GM21723 (cell line): ENCODE data around the gene TRAPPC12.

Source experiments
- ATAC-seq: cut with Tn5 transposase; IDR thresholded peaks from one replicate; pipeline ENCODE4 v1.9.1; 2021; ENCODE audit warnings: mild to moderate bottlenecking, moderate library complexity; ENCODE audit not compliant: unreplicated experiment

The TRAPPC12 gene

GRCh38 chr2:3465844-3466481 is 86.5 kb downstream of the TRAPPC12 start:
- ATAC-seq, result no peak

- ATAC-seq, result no peak
These were observed 87.0 kb downstream of the TRAPPC12 start for GRCh38 chr2:3466482-3466863.

GRCh38 chr2:3466966-3467365 is 87.5 kb downstream of the TRAPPC12 start:
- ATAC-seq, result no peak

- no peak for ATAC-seq
These were observed 88.2 kb downstream of the TRAPPC12 start for GRCh38 chr2:3467654-3468053.

GRCh38 chr2:3468296-3468988 is 88.9 kb downstream of the TRAPPC12 start:
- no peak for ATAC-seq

GRCh38 chr2:3469486-3469885 is 90.0 kb downstream of the TRAPPC12 start:
- no peak for ATAC-seq

- no peak for ATAC-seq
These were observed 90.7 kb downstream of the TRAPPC12 start for GRCh38 chr2:3470166-3470651.

- ATAC-seq, result no peak
These were observed 91.6 kb downstream of the TRAPPC12 start for GRCh38 chr2:3470856-3471737.

GRCh38 chr2:3472296-3472695 is 92.8 kb downstream of the TRAPPC12 start:
- no peak for ATAC-seq

GRCh38 chr2:3472966-3473365 is 93.5 kb downstream of the TRAPPC12 start:
- ATAC-seq, result no peak

- no peak for ATAC-seq
These were observed 96.3 kb downstream of the TRAPPC12 start for GRCh38 chr2:3475771-3476170.

- no peak for ATAC-seq
These were observed 97.0 kb downstream of the TRAPPC12 start for GRCh38 chr2:3476321-3476984.

GRCh38 chr2:3476985-3477327 is 97.5 kb downstream of the TRAPPC12 start:
- ATAC-seq, result no peak

GRCh38 chr2:3478846-3479385 is 99.4 kb downstream of the TRAPPC12 start:
- ATAC-seq, result no peak

- ATAC-seq, result no peak
These were observed 100.2 kb downstream of the TRAPPC12 start for GRCh38 chr2:3479430-3480320.

GRCh38 chr2:3480352-3481010 is 101.0 kb downstream of the TRAPPC12 start:
- peak; percentile 49 for ATAC-seq

GRCh38 chr2:3481011-3481400 is 101.5 kb downstream of the TRAPPC12 start:
- no peak for ATAC-seq

GRCh38 chr2:3481736-3482362 is 102.4 kb downstream of the TRAPPC12 start:
- no peak for ATAC-seq

GRCh38 chr2:3482363-3482821 is 102.9 kb downstream of the TRAPPC12 start:
- ATAC-seq, result no peak
